GM23338 (cell line): ENCODE measurements around the gene FRMD4A.
"Not testable (repeated sequence)": the region's sequence is repeated elsewhere in the genome, so short reads cannot be mapped to it uniquely, and the experiment has no call there.

Source experiments
- CTCF ChIP-seq, 2 experiments: fragments of 200-600 bp in 1 of 2; sonication (generic) in 1 of 2; conservative IDR thresholded peaks; 2 replicates each; pipeline versions ENCODE4 v1.5.1 to v1.6.1; 2016 to 2017; ENCODE audit warnings: antibody characterized with exemption in 2 of 2, low read depth in 2 of 2, mild to moderate bottlenecking in 2 of 2, moderate library complexity in 1 of 2
- ETS1 ChIP-seq: IDR thresholded peaks from 2 replicates; pipeline ENCODE4 v1.6.1; 2016; ENCODE audit warnings: antibody characterized with exemption
- EZH2 ChIP-seq: fragments of 200-600 bp; sonication (generic); IDR thresholded peaks from one replicate; pipeline ENCODE4 v1.8.0; 2017; ENCODE audit warnings: antibody characterized with exemption, mild to moderate bottlenecking, low read depth; ENCODE audit not compliant: unreplicated experiment
- EZH2phosphoT487 ChIP-seq: fragments of 200-600 bp; sonication (generic); IDR thresholded peaks from one replicate; pipeline ENCODE4 v1.8.1; 2018; ENCODE audit warnings: antibody characterized with exemption; ENCODE audit not compliant: unreplicated experiment
- JUNB ChIP-seq: IDR thresholded peaks from one replicate; pipeline ENCODE4 v1.6.1; 2016; ENCODE audit warnings: antibody characterized with exemption; ENCODE audit not compliant: unreplicated experiment
- NANOG ChIP-seq: IDR thresholded peaks from 2 replicates; pipeline ENCODE4 v1.6.1; 2016; ENCODE audit warnings: antibody characterized with exemption, borderline replicate concordance
- POLR2AphosphoS5 ChIP-seq: IDR thresholded peaks from 2 replicates; pipeline ENCODE4 v1.6.1; 2016; ENCODE audit warnings: antibody characterized with exemption, low read depth
- REST ChIP-seq: IDR thresholded peaks from one replicate; pipeline ENCODE4 v1.6.1; 2018; ENCODE audit warnings: antibody characterized with exemption; ENCODE audit not compliant: unreplicated experiment
- STAT1 ChIP-seq: IDR thresholded peaks from one replicate; pipeline ENCODE4 v1.6.1; 2016; ENCODE audit warnings: antibody characterized with exemption; ENCODE audit not compliant: unreplicated experiment
- ZNF331 ChIP-seq: fragments of 250-450 bp; sonication (Bioruptor Pico); IDR thresholded peaks from 2 replicates; pipeline ENCODE4 v1.5.0; 2020; ENCODE audit warnings: low read depth, mild to moderate bottlenecking, moderate library complexity

GRCh38 chr10:13715596-13715995, 615.1 kb downstream of the FRMD4A start:
- TF ChIP-seq CTCF (conservative IDR thresholded peaks at IDR 0.05; ENCODE audit: low read depth in 2 of 2); REST; EZH2phosphoT487; POLR2AphosphoS5; EZH2; JUNB; ZNF331 (CRISPR knock-in tag); ETS1; NANOG; STAT1: not testable (repeated sequence)
